Endothelial cell (in vitro differentiated cells): ENCODE measurements around the gene GLB1L2. TPM values are rescaled to one million over a fixed set of nuclear protein-coding genes. Genes with fewer than 3 reads are reported as not detected.
"Not testable (repeated sequence)": the region's sequence is repeated elsewhere in the genome, so short reads cannot be mapped to it uniquely, and the experiment has no call there.

Experiments
- DNase-seq: peaks from one replicate; pipeline ENCODE4 v3.0.0; 2021; ENCODE audit warnings: low spot score
- H3K27ac Mint-ChIP-seq: one replicate; pipeline ENCODE4 v1.8.0; 2021; ENCODE audit warnings: mixed read lengths, inconsistent platforms; ENCODE audit not compliant: unreplicated experiment
- H3K27me3 Mint-ChIP-seq: one replicate; pipeline ENCODE4 v1.8.0; 2021; ENCODE audit warnings: mild to moderate bottlenecking, moderate library complexity, mixed read lengths, inconsistent platforms; ENCODE audit not compliant: unreplicated experiment
- H3K36me3 Mint-ChIP-seq: one replicate; pipeline ENCODE4 v1.8.0; 2021; ENCODE audit warnings: mild to moderate bottlenecking, low read depth, mixed read lengths, inconsistent platforms; ENCODE audit not compliant: unreplicated experiment
- H3K4me1 Mint-ChIP-seq: one replicate; pipeline ENCODE4 v1.8.0; 2021; ENCODE audit warnings: mild to moderate bottlenecking, mixed read lengths, inconsistent platforms; ENCODE audit not compliant: unreplicated experiment
- H3K4me3 Mint-ChIP-seq: one replicate; pipeline ENCODE4 v1.8.0; 2021; ENCODE audit warnings: mild to moderate bottlenecking, mixed read lengths, inconsistent platforms; ENCODE audit not compliant: unreplicated experiment
- H3K9me3 Mint-ChIP-seq: one replicate; pipeline ENCODE4 v1.8.0; 2021; ENCODE audit warnings: mixed read lengths, inconsistent platforms; ENCODE audit not compliant: unreplicated experiment
- total RNA-seq: library from RNA; stranded (reverse); fragmentation: NEBNext Ultra II Directional; extraction: Animal tissue kit (Norgen Biotek cat#: 25700); gene quantifications from one replicate; pipeline ENCODE4 v1.2.1, GENCODE V29; 2021; ENCODE audit not compliant: unreplicated experiment
- TF ChIP-seq, protein P1 (sequence below): fragments of 200-600 bp; sonication (generic); IDR thresholded peaks from one replicate; pipeline ENCODE4 v1.5.0; 2021; ENCODE audit warnings: antibody characterized with exemption; ENCODE audit not compliant: unreplicated experiment

GLB1L2 gene
- total RNA-seq, 1 donor from 2014 or later: 5.0 TPM

DNA sequence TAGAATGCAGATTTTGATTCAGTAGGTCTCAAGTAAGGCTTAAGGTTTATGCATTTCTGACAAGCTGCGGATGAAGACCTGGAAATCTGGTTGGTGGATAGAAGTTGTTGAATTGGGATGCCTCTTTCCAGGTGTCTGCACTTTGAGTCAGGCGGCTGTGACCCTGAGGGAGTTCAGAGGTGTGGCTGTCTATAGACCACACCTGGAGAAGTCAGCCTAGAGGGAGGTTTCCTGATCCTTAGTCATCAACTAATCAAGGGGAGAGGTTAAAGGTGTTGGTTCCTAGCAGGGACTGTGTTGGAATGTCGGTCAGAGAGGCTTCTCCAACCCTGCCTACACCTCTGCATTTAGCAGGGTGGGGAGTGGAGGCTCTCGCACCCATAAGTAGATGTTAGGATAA lies 8.0 kb downstream of the GLB1L2 start:
- Mint-ChIP-seq H3K4me3 (no peak overlapping the region), H3K4me1 (no peaks in the 10 kb centered on the region), H3K27me3 (peaks cover 4% of the 10 kb centered on the region), H3K27ac (no peak overlapping the region), H3K36me3 (no peaks in the 10 kb centered on the region), H3K9me3 (no peaks in the 10 kb centered on the region)
- TF ChIP-seq, protein P1, sequence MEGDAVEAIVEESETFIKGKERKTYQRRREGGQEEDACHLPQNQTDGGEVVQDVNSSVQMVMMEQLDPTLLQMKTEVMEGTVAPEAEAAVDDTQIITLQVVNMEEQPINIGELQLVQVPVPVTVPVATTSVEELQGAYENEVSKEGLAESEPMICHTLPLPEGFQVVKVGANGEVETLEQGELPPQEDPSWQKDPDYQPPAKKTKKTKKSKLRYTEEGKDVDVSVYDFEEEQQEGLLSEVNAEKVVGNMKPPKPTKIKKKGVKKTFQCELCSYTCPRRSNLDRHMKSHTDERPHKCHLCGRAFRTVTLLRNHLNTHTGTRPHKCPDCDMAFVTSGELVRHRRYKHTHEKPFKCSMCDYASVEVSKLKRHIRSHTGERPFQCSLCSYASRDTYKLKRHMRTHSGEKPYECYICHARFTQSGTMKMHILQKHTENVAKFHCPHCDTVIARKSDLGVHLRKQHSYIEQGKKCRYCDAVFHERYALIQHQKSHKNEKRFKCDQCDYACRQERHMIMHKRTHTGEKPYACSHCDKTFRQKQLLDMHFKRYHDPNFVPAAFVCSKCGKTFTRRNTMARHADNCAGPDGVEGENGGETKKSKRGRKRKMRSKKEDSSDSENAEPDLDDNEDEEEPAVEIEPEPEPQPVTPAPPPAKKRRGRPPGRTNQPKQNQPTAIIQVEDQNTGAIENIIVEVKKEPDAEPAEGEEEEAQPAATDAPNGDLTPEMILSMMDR: no peak
- DNase-seq: no peak

DNA sequence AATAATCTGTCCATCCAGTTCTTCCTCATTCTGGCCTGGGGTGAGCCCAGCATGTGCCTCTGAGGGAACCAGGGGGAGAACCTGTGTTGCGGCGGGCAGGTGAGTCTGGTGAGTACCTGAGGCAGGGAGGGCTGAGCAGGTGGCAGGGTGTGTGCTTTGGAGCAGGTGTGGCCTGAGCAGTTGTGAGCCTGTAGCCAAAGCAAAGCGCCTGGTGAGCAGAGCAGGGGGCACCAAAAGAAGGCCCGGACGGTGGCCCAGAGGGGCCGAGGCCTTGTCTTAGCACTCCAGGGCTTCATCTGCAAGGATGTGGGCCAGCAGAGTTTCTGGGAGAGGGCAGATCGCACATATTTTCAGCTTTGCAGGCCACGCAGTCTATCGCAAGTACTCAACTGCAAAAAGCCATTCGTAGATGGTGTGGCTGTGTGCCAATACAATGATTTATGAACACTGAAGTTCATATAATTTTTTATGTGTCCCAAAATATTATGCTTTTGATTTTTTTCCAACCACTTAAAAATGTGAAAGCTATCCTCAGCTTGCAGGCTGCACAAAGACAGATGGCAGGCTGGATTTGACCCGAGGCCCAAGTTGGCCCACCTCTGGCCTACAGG lies 8.7 kb downstream of the GLB1L2 start:
- peaks cover 6% of the 10 kb centered on the region for H3K27me3 Mint-ChIP-seq
- H3K4me3 Mint-ChIP-seq: no peak overlapping the region
- no peaks in the 10 kb centered on the region for H3K36me3 Mint-ChIP-seq
- TF ChIP-seq, protein P1: no peak
- H3K4me1 Mint-ChIP-seq: no peaks in the 10 kb centered on the region
- DNase-seq: no peak
- H3K9me3 Mint-ChIP-seq: no peaks in the 10 kb centered on the region
- H3K27ac Mint-ChIP-seq: no peak overlapping the region

DNA sequence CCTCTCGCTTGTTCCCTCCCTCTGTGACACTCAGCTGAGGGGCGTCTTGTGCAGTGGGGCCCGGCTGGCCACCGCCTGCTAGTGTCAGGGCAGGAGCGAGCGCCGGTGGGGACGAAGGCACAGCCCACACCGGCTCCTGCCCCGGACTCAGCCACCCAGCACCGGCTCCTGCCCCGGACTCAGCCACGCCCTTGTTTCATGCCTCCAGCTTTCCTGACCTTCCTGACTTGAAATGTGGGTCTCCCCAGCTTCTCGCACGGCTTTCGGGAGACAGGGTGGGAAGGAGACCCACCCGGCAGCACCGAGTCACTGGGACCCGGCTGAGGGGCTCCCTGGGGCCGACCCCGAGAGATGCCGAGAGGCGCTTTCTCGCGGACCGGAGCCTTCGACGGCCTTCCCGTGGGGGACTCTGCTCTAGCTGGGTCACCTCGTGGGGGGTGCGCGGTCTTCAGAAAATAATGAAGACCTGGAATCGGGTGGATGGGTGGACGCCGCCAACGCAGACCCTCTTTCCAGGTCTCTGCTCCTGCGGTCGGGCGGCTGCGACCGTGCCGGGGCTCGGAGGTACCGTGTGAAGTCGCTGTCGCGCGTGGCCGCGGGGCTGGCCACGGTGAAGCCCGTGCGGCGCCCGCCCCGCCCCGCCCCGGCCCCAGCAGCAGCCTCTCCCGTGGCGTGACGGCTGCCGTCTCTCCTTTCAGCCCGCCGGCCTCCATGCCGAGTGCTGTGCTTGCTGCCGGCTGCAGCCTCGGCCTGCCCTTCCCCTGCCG lies 10.2 kb downstream of the GLB1L2 start:
- Mint-ChIP-seq H3K27me3 (peaks cover 9% of the 10 kb centered on the region), H3K36me3 (peaks cover 4% of the 10 kb centered on the region), H3K9me3 (no peaks in the 10 kb centered on the region), H3K27ac (no peak overlapping the region), H3K4me3 (no peak overlapping the region), H3K4me1 (no peaks in the 10 kb centered on the region)
- no peak for DNase-seq
- TF ChIP-seq, protein P1: no peak

DNA sequence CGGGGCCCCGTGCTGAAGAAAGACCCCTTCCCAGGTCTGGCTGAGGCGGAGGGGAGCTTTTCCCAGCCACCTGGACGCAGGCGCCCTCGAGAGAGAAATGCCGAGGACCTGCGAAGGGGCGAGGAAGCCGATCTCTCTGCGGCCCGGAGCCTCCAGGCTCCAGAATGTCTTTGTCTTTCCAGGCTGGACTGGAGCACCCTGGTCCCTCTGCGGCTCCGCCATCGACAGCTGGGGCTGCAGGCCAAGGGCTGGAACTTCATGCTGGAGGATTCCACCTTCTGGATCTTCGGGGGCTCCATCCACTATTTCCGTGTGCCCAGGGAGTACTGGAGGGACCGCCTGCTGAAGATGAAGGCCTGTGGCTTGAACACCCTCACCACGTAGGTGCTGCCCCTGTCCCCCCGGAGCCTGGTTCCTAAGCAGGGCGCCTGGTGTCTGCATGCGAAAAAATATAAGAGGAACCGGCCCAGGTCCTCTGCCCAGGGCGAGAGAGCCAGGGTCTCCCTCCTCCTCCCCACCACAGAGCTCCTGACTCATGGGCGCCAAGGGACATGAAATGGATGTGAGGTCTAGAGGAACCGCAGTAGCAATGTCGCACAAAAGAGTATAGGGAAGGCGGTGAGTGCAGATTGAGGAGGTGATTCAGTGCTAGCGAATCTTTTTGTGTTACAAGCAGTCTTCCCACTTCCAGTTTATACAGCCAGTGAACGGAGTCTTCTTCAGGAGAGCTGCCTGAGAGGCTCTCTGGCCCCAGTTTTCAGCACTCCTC lies 11.0 kb downstream of the GLB1L2 start:
- Mint-ChIP-seq H3K4me1 (no peaks in the 10 kb centered on the region), H3K27ac (no peak overlapping the region), H3K4me3 (peak overlapping the region; percentile 18), H3K36me3 (peaks cover 4% of the 10 kb centered on the region), H3K9me3 (no peaks in the 10 kb centered on the region), H3K27me3 (peaks cover 5% of the 10 kb centered on the region)
- TF ChIP-seq, protein P1: no peak
- no peak for DNase-seq

DNA sequence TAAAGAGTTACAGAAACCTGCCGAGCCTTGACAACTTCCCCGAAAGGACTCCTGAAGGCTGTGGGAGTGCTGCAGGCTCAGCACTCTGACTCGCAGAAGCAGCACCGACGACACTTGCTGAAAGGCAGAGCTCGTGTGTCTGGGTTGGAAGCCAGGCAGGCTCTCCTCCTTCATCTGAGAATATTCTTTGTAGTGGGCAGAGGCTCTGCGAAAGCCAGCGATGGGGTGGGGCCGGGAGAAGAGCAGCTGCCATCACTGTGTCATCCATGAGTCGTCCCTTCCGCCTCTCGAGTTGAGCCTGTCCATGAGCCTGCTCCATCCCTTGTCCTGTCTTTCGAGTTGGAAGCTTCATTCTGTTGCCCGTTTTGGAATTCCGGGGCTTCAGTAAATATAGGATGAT lies 11.9 kb downstream of the GLB1L2 start:
- DNase-seq: no peak
- no peaks in the 10 kb centered on the region for H3K4me1 Mint-ChIP-seq
- peaks cover 5% of the 10 kb centered on the region for H3K27me3 Mint-ChIP-seq
- H3K4me3 Mint-ChIP-seq: no peak overlapping the region
- TF ChIP-seq, protein P1: no peak
- no peak overlapping the region for H3K27ac Mint-ChIP-seq
- peaks cover 4% of the 10 kb centered on the region for H3K36me3 Mint-ChIP-seq
- no peaks in the 10 kb centered on the region for H3K9me3 Mint-ChIP-seq

DNA sequence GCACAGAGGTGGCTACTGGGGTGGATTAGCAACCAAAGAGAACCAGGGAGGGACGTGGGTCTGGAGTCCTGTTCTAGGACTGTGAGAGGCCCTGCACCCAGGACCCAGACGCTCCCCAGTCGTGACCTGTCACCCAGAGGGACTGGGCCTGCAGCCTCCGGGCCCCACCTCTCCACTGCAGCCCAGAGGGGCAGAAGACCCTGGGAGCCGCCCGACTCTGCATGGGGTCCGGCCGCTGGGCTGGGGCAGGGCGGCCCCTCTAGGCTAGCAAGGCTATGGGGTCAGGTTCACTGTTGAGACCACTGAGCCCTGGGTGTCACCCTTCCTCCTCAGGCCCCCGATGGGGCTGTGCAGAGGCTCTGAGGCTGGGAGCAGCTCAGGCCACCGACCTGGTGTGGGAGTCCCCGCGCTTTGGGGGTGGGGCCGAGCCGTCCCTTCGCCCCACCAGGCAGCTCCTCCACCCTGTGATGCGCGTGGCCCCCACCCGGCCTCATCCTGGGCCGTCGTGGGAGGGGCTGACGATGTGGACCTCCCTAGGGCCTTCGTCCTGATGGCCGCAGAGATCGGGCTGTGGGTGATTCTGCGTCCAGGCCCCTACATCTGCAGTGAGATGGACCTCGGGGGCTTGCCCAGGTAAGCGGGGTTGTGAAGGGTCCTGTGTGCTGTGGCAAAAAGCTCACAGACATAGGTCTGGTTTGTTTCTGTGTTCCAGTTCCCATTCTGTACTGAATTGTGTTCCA lies 12.9 kb downstream of the GLB1L2 start:
- DNase-seq: peak; percentile 1
- not testable (repeated sequence) for H3K9me3 Mint-ChIP-seq, H3K27me3 Mint-ChIP-seq, H3K4me1 Mint-ChIP-seq, H3K4me3 Mint-ChIP-seq, H3K36me3 Mint-ChIP-seq, H3K27ac Mint-ChIP-seq
